ENCODE results near the gene NECAB3.

The NECAB3 gene

DNA sequence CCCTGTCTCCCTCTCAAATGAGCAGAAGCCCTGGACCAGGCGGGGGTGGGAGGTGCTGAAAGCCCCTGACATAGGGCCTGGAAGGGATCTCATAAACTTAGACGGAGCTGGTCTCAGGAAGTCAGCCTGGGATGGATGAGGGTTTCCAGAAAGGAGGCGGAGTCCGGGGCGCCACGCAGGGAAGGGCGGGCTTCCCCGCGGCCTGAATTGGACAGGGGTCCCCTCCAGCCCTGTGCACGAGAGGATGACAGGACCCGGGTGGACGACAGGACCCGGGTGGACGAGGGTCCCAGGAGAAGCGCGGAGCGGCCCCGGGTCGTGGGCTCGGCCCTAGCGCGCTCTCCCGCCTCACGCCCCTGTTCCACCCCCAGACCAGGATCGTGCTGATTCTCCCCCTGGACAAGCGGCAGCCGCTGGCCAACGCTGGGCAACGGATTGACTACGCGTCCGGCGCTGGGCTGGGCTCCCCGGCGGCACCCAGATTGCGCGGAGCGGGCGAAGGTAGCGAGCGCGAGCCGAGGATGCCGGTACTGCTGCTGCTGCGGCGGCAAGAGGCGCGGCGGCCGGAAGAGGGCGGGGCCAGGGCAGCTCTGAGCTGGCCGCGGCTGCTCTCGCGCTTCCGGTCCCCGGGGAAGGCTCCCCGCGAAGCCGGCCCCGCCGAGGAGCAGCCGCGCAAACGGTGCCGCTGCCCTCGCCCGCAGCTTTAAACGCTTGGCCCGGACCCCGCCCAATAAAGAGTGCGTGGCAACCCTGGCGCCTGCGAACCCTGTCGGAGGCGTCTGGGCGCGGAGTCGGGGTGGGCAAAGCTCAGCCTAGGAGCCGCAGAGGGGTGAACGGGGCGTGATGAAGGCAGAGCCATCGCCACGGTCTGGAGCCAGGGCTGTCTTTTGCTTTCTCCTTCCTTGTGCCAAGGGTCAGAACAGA lies 10.8 kb downstream of the NECAB3 start:
- peak; percentile 82 for DNase-seq

DNA sequence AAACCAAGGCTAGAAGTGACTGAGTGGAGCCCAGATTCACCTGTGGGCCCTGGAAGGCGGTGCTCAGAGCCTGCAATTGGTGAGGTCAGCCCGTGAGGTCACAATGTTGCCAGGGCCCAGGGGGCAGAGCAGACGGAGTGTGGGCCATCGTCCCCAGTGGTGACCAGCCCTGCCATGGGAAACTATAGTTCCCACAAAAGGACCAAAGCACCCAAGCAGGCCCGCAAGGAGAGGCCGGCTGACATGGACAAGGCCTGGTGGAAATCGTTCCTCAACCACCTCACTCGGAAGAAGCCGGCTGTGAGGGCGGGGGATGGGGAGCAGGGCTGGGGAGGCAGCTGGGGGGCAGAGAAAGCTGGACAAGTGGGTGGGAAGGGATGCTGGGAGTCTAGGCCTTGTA lies 12.1 kb downstream of the NECAB3 start, which contains the start of gene C20orf144:
Gene C20orf144, plus strand, starts transcription at position 156 of the 400 bp plus-strand sequence. Its CDS starts 19 bp downstream, at position 175.
- no peak for DNase-seq

DNA sequence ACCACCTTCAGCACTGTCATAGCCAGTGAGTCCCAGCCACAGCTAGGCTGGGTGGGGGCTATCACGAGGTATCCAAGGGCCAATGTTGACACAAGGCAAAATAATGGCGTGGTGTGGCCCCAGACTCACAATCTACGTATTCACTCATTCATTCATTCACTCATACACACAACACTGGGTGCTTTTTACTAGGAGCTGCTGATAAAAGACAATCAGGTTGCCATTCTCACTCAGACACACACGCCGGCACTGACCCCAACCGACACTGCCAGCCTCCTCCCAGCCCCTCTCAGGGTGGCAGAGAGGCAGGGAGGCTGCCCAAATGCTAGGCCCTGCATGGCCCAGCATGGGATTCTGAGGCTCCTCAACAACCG lies 13.6 kb downstream of the NECAB3 start:
- DNase-seq = no peak

DNA sequence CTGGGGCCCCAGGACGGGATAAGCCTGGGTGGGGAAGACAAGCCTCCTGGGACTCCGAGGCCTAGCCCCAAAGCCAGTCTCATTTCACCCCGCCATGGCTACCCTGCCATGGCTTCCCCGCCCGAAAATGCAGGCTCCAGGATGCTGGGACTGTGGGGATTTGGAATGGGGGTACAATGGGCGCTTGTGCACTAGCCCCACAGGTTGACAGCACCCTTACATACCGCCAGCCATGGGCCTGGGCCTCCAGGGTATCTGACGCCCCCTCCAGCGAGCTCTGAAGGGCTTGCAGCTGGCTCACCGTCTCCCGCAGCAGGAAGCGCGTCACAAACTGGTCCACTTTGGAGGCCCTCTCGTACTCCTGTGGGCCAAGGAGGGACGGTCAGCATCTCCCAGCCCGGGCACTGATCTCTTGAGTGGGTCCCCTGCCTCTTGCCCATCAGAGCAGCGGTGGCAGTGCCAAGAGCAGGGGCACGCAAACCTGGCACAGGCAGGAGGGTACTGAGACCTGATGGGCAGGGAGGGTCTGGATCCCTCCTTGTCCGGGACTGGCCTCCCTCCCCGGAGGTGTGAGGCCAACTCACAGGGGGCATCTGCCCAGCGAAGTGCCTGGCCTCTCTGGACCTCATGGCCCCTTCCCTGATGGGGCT lies 14.1 kb downstream of the NECAB3 start:
- no peak for DNase-seq

DNA sequence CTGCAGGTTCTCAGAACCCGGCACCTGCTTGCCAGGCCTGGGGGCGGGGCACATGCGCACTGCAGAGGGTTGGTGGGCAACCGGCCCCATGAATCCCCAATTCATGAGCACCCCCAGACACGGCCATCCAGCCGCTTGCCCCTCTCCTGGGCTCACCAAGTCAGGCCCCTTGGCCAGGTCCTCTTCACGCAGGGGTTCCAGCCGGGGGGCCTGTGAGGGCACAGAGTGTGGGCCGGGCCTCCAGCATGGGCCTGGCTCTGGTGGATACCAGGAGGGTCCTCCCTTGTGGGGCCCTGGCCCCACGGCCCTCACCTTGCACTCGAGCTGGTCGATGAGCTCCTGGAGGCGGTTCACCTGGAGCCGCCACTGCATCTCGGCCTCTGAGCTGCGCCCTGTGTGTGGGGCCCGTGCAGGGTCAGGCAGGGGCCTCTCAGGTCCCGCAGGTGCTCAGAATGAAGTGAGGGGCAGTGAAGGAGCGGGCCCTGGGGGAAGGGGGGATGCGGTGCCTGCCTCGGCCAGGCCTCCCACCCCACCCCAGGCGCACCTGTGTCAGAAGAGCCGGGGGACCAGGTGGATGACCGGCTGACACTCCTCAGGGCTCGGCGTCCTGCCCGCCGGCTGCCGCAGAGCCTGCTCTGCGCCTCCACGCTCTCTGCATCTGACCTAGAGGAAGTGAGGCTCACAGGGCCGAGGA lies 14.7 kb downstream of the NECAB3 start:
- DNase-seq = no peak

DNA sequence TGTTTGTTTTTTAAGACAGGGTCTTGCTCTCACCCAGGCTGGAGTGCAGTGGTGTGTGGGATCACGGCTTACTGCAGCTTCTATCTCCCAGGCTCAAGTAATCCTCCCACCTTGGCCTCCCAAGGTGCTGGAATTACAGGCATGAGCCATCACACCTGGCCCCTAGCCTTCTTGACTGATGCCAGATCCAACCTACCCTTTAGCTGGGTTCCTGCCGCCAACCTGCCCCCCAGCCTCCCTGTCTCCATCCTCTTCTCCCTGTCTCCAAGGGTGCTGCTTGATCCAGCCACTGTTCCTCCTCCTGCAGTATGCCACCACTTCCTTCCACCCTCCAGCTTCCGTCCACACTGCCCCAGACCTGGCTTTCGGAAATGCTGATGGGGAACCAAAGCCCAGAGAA lies 15.3 kb downstream of the NECAB3 start:
- no peak for DNase-seq

DNA sequence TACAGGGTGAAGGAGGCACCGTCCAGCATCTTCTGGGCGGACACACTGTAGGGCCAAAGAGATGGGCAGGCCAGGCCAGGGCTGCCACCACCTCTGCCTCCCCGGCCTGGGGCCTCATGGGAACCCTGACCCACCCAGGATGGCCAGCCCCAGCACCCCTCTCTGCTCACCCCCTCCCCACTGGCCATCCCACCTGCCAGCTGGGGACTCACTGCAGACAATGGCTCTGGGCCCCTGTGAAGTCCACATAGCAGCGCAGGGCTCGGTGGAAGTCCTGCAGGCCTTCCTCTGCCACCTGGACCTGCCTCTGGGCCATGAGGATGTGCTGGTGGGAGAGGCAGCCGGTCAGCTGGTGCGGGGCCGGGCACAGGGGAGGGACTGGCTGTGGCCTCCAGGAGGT lies 15.7 kb downstream of the NECAB3 start:
- no peak for DNase-seq

DNA sequence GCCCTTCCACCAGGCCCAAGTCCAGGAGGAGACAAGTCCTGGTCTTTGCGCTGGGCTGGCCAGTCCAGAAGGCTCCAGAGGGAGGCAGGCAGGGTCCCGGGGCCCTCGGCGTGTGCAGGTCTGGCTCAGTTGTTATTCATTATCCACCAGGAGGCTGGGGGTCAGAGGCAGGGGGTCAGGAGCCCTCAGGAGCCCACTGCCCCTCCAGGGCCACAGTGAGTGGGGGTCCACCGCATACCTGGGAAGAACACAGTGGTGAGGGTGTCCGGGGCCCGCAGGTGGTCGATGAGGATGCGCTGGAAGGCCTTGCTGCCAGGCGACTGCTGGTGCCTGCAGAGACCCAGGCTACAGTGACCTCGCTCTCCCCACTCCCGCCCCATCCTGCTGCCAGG lies 16.5 kb downstream of the NECAB3 start:
- DNase-seq = no peak

DNA sequence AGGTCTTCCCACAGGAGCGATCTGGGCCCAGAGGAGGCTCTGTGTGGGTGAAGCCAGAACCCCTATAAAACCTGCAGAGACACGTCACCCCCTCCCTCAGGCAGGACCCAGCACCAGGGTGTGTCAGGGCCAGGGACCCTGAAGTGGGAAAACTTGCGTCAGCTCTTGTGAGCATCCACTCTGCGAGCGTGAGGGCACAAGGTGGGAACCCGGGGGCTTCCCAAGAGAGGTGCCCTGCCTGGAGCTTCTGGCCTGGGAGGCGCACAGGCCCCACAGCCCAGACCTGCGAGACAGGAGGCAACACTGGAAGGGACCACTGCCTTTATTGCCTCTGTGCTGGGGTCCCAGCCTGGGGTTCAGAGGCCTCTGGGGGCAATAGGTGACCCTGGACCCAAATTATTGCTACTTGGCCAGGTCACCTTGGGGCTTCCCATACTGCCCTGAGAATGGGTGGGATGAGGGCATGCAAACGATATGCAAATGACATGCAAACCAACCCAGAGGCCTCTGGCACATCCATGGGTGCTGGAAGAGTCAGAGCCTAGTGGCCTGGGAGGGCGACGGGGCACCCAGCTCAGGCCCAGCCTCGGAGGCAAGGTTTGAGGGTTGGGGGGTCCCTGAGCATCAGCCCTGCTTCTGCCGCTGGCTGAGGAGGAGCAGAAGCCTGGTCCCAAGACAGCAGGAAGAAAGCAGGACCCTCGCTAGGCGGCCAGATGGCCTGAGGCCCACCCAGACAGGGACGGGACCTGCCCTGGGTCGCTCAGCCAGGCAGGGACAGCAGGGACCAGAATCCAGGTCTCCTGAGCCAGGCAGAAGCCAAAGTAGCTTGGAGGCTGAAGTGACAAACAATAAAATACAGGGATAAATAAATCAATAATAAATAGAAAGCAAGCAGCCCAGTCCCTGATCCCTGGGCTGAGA lies 17.2 kb downstream of the NECAB3 start:
- no peak for DNase-seq

DNA sequence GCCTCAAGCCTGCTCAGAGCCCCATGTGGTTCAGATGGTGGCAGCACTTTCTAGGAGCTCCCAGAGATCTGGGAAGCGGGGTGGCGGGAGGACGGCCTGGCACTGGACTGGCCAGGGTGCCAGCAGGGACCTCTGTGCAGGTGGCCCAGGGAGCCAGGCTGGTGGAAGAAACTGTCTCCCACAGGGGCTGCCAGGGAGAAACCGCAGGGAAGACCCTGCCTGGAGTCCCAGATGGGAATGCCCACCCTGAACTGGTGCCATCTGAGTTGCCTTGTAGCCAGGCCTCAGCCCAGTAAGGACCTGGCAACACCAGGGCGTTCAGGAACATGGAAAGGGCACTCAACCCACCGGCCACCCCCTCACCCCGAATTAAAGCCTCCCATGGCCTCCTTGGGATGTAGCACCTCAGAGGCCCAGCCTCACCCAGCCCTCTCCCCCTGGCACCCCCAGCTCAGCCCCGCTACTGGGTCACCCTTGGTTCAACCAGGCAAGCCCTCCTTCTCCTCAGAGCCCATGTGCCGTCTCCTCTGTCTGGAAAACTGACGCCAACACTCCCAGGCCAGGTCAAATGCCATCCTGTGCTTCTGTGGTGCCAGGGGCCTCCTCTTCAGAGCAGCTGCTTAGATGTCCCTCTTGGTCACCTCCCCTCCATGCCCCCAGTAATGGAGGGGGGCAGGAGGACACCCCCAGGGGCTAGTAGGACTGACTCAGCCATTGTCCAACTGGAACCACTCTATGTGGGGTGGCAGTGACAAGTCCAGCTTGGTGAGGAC lies 18.0 kb downstream of the NECAB3 start:
- DNase-seq = no peak

DNA sequence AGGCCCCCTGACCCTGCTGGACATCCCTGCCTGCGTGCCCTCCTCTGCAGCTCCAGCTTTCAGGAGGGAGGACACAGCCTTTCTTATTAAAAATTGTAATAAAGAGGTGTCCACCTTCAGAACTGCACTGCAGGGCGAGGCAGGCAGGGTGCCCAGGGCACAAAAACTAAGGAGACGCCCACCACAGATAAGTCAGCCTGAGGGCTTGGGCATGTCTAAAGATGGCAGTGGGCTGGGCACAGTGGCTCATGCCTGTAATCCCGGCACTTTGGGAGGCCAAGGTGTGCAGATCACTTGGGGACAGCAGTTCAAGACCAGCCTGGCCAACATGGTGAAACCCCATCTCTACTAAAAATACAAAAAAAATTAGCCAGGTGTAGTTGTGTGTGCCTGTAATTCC lies 19.1 kb downstream of the NECAB3 start:
- DNase-seq = no peak

DNA sequence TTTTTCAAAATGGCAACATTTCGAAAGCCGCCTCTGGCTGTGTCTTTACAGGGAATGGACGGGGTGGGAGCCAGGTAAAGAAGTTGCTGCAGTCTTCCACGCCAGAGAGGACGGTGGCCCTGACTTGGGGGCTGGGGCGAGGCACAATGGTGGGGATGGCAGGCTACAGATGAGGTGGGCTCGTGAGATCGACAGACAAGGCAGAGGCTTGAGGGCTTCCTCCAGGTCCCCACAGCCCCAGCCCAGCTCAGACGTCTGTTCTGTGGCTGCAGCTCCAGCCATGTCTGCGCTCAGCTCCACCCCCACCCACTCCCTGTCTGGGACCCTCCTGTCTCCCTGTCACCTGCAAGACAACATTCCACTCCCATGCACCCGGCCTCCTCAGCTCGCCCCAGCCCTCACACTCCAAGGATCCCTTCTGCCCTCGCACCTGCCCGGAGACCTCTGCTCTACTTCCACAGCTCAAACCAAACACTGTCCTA lies 19.5 kb downstream of the NECAB3 start:
- no peak for DNase-seq

DNA sequence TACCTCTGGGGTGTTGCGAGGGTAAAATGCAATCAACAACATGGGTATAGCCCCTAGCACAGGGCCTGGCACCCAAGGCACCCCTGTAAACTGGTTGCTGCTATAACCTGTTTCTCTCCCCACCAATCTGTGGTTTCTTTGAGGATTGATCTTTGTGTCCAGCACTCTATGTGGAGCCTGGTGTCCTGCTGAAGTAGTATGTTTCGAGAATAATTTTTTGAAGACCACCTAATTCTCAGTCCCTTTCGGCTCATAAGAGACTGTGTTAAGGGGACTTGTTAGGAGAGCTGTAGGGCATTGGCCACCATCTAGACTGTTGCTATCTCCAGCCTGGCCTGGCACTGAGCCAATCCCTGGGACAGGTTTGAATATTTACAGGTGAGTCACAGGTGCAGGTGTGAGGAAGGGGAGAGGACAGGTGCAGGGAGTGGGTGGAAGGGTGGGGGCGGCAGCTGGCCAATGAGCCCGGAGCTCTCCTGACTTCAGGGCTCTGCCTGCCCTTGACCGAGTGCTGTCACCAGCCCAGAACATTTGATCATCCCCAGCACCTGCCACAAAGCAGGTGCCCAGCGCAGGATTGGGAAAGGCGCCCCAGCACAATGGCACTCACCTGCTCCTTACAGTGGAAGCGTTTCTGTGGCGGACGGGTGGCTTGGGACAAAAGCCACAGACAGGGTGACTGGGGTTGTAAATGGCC lies 20.2 kb downstream of the NECAB3 start:
- DNase-seq = no peak

DNA sequence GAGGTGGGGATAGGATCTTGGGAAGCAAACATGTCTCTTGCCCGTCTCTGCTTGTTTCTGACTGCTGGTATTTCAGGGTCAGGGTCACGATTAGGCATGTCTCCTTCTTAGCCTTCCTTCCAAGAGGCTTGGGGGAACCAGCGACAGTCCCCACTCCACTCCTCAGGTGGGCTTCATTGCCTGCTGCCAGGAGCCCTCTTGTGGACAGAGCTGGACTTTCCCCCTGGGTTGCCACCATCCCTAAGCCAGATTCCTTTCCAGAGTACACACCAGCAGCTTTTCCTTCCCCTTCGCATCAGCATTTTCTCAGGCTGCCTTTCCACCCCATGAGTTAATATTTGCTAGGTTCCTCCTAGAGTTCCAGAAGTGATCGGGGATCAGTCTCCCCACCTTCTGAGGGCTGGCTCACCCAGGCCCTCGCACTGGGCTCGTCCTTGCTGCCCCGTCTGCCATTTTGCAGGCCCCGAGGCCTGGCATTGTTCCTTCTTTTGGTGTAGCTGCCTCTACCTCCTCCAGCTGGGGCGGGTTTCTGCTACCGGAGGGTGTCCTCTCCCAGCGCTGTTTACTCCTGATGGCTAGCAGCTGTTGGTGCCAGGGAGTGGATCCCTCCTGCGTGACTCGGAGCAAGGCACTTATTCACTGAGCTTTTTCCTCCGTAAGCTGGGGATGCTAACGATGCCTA lies 20.9 kb downstream of the NECAB3 start:
- no peak for DNase-seq

DNA sequence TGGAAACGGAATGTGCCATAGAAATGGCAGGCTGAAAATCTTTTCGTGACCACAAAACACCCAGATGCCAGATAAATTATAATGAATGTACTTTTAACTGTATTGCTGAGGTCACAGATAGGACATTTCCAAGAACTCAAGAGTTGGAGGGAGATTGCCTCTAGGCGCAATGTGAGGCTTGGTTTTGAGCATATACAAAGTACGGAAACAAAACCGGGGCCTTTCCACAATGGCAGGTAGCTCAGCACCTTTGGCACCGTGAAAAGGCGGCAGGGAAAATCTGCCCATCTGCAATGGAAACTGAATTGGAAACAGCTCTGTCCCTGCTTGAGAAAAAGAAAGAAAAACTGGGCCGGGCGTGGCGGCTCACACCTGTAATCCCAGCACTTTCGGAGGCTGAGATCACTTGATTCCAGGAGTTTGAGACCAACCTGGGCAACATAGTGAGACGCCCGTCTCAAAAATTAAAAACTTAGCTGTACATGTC lies 22.6 kb downstream of the NECAB3 start:
- no peak for DNase-seq

DNA sequence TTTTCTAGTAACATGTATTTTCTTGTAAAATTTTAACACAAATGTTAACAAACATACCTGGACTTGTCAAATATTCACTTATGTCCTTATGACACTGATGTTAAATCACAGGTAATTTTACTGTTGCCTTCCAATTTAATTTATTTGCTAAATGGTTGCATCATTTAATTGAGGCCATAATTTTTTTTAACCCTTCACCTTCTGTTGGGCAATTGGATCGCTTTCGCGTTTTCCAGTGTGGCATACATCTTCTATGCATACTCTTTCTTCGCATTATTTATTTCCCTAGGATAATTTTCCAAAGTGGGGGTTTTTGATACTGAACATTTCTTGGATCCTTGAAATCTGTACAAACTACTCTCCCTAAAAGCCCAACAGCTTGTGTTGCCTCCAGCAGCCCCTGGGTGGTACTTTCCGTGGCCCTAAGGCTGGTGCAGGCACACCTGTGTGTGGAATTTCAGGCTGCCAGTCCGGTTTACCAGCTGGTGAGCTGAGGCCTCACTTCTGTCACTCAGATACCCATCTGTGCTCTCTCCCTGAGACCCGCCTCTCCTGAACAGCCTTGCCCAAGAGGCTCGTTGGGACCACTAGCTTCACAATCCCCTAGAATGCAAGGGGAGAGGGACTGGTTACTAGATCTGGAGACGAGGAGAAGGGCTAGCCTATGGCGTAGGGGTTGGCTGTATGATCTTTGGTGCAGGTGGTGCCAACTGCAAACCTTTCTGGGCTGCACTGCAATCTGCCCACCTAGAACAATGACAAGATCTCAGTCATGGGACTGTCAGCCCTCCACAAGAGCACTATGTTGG lies 23.3 kb downstream of the NECAB3 start:
- no peak for DNase-seq

DNA sequence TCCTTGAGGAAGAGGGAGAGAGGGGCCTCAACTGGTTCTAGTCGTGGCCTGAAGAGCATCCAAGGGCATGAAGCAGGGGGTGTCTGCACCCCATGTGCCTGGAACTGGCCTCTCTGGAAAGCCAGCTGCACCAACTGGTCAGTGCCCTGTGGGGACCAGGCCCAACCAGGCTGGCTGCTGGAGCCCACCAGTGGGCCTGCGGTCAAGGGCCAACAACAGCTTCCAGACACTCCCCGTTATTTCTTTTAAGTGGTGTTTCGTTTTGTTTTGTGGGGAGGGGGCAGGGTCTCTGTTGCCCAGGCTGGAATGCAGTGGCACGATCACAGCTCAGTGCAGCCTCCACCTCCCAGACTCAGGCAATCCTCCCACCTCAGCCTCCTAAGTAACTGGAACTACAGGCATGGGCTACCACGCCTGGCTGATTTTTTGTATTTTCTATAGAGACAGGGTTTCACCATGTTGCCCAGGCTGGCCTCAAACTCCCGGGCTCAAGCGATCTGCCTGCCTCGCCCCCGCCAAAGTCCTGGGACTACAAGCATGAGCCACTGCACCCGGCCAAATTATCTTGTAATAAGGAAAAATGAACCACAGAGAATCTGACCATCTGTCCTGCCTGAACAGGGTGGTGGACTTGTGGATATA lies 24.0 kb downstream of the NECAB3 start:
- no peak for DNase-seq

DNA sequence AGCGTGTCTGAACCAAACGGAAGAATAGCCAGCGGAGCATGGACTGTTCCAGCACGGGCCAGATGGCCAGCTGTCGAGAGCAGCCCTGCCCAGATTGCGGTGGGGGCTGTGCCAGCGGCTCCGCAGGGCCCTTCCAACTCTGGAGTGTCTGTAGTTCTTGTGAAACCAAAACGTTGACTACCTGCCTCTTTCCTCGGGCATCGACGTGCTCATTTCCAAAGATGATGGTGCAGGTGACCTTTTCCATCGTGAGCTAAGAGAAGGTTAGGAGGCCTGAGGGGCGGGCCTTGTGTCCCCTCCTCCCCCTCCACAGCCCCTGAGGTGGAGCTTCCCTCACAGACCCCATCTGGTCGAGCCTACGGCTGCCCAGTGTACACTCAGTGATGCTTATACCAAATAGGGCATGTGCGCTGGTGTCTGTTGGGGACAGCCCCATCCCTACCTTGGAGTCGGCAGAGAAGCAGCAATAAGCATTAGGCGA lies 25.0 kb downstream of the NECAB3 start:
- DNase-seq = no peak

Data from central memory CD4-positive, alpha-beta T cell (primary cell).